HG03558 (cell line): ENCODE results near the gene OR51B2.

Experiments
- ATAC-seq: cut with Tn5 transposase; IDR thresholded peaks from one replicate; pipeline ENCODE4 v1.9.1; 2021; ENCODE audit warnings: moderate number of reproducible peaks; ENCODE audit not compliant: unreplicated experiment; ENCODE audit errors: extremely low read depth

The OR51B2 gene

GRCh38 chr11:5284637-5285036 lies 39.5 kb downstream of the OR51B2 start:
- ATAC-seq = no peak

GRCh38 chr11:5283882-5284281 lies 40.2 kb downstream of the OR51B2 start:
- no peak for ATAC-seq

GRCh38 chr11:5283086-5283485 lies 41.0 kb downstream of the OR51B2 start:
- no peak for ATAC-seq

GRCh38 chr11:5282628-5283027 lies 41.5 kb downstream of the OR51B2 start:
- no peak for ATAC-seq

GRCh38 chr11:5281596-5281995 lies 42.5 kb downstream of the OR51B2 start:
- no peak for ATAC-seq

- peak; percentile 87 for ATAC-seq
Measured at GRCh38 chr11:5280582-5281102, 43.5 kb downstream of the OR51B2 start.

- no peak for ATAC-seq
Measured at GRCh38 chr11:5279471-5280090, 44.5 kb downstream of the OR51B2 start.

- ATAC-seq = no peak
Measured at GRCh38 chr11:5277807-5278382, 46.2 kb downstream of the OR51B2 start.

- ATAC-seq = no peak
Measured at GRCh38 chr11:5276697-5277096, 47.4 kb downstream of the OR51B2 start.

GRCh38 chr11:5275369-5276110 lies 48.6 kb downstream of the OR51B2 start:
- ATAC-seq = no peak

- no peak for ATAC-seq
Measured at GRCh38 chr11:5274395-5274794, 49.7 kb downstream of the OR51B2 start.
